Left lung (tissue), 10 donors: ENCODE measurements around the gene CXCL5. TPM values are rescaled to one million over a fixed set of nuclear protein-coding genes. Genes with fewer than 3 reads are reported as not detected.
"Not testable (repeated sequence)": the region's sequence is repeated elsewhere in the genome, so short reads cannot be mapped to it uniquely, and the experiment has no call there.

Experiments used
- ATAC-seq: fragments of 200-7000 bp; cut with Tn5 transposase; one replicate; pipeline ENCODE4 v1.9.1; 2020; ENCODE audit warnings: moderate library complexity
- DNase-seq, 4 donors: peaks; one replicate each; pipeline ENCODE4 v3.0.0-alpha.2; 2013 to 2020
- H3K27ac ChIP-seq, 2 donors: fragments of 200-600 bp; sonication (generic) in 1 of 2; one replicate each; pipeline versions ENCODE4 v1.5.0 to v1.8.0; 2020 to 2021
- H3K27me3 ChIP-seq, 2 donors: fragments of 200-600 bp; sonication (generic) in 1 of 2; one replicate each; pipeline versions ENCODE4 v1.5.0 to v1.8.0; 2020 to 2021
- H3K36me3 ChIP-seq, 2 donors: fragments of 200-600 bp; sonication (generic) in 1 of 2; one replicate each; pipeline versions ENCODE4 v1.5.0 to v1.8.0; 2020 to 2021
- H3K4me1 ChIP-seq, 2 donors: fragments of 200-600 bp; one replicate each; pipeline ENCODE4 v1.8.0; 2021
- H3K4me3 ChIP-seq, 2 donors: fragments of 200-600 bp; sonication (generic) in 1 of 2; one replicate each; pipeline versions ENCODE4 v1.5.0 to v1.8.0; 2020 to 2021; ENCODE audit warnings: mild to moderate bottlenecking in 1 of 2
- H3K9me3 ChIP-seq, 2 donors: fragments of 200-600 bp; sonication (generic) in 1 of 2; one replicate each; pipeline versions ENCODE4 v1.5.0 to v1.8.0; 2020 to 2021
- intact Hi-C, 2 donors: fragments of 100-400 bp; cut with DNase I; formaldehyde crosslinking; loops; one replicate each; pipeline versions ENCODE4 v1.11.2 to v1.14.2; 2022
- polyA plus RNA-seq, 6 donors: library from polyadenylated mRNA; unstranded; fragments of 120-200 nt; gene quantifications; one replicate each; pipeline ENCODE4 v1.2.1, GENCODE V29; 2013; ENCODE audit not compliant: insufficient read length in 6 of 6
- total RNA-seq, 2 donors: library from RNA; stranded (reverse); fragmentation: NEBNext Ultra II Directional; extraction: Animal tissue kit (Norgen Biotek cat#: 25700); gene quantifications; one replicate each; pipeline ENCODE4 v1.2.1, GENCODE V29; 2021
- TF ChIP-seq, protein P1 (sequence below), 2 donors: fragments of 200-600 bp; sonication (generic) in 1 of 2; IDR thresholded peaks; one replicate each; pipeline versions ENCODE4 v1.5.0 to v1.8.0; 2021; ENCODE audit warnings: antibody characterized with exemption in 2 of 2
- donor health status: DM: no; HTN: yes; CAD: no.
- donor health status: DM: no; HTN: no; CAD: no.

Gene CXCL5
- total and polyA plus RNA-seq, 8 donors = 0.14 to 35.0 (median 0.26) TPM

DNA sequence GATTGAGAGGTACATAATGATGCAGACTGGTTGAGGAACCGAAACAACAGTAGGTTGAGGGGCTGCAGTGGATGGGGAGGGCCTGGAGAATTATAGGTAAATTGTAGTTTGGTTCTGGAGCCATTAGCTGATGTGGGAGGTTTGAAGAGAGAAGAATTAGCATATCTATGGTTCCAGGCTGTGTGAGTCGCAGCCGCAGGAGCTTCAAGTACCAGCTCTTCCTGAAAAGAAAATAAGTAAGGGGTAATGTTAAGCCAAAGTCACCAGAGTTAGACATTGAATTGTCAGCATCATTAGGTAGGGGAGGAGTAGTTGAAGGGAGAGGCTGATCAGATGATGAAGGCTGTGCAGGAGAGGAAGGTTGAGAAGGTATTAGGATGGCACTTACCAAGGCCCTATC, 46.1 kb downstream of the CXCL5 start:
- no peak overlapping the region for H3K4me3 ChIP-seq
- no peaks in the 10 kb centered on the region for H3K27me3 ChIP-seq
- TF ChIP-seq, protein P1, sequence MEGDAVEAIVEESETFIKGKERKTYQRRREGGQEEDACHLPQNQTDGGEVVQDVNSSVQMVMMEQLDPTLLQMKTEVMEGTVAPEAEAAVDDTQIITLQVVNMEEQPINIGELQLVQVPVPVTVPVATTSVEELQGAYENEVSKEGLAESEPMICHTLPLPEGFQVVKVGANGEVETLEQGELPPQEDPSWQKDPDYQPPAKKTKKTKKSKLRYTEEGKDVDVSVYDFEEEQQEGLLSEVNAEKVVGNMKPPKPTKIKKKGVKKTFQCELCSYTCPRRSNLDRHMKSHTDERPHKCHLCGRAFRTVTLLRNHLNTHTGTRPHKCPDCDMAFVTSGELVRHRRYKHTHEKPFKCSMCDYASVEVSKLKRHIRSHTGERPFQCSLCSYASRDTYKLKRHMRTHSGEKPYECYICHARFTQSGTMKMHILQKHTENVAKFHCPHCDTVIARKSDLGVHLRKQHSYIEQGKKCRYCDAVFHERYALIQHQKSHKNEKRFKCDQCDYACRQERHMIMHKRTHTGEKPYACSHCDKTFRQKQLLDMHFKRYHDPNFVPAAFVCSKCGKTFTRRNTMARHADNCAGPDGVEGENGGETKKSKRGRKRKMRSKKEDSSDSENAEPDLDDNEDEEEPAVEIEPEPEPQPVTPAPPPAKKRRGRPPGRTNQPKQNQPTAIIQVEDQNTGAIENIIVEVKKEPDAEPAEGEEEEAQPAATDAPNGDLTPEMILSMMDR (IDR thresholded peaks at IDR 0.05) = no peak
- H3K9me3 ChIP-seq = peaks cover 0 to 5% of the 10 kb centered on the region in 2 donors
- DNase-seq = no peak
- no peaks in the 10 kb centered on the region for H3K36me3 ChIP-seq
- H3K27ac ChIP-seq = no peak overlapping the region
- peaks cover 0 to 5% of the 10 kb centered on the region in 2 donors for H3K4me1 ChIP-seq
- ATAC-seq = no peak
- intact Hi-C loops = no loop called here

DNA sequence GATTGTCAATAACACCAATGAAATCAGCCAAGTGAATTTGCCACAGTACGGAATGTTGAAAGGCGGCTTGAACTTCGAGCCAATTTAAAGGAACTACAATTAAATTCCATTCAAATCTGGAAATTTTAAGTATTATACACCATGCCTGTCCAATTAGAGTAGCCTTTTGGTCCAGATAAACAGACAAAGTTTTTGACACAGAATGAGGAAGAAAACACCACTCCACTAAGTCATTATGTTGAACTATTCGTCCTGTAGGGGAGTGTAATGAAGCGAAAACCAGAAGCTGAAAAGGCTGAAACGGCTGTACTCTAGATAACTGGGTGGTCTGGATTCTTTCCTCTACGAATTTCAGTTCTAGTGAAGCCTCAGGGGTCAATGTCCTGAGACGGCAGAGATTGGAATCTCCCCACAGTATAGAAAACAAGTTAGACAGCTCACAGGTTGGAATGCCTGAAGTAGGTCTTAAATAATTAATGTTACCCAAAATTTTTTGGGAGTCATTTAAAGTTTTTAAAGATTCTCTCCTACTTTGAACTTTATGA, 48.0 kb downstream of the CXCL5 start:
- H3K9me3 ChIP-seq, H3K27me3 ChIP-seq, DNase-seq, H3K4me1 ChIP-seq, H3K4me3 ChIP-seq, H3K36me3 ChIP-seq, ATAC-seq, H3K27ac ChIP-seq, intact Hi-C loops: not testable (repeated sequence)

DNA sequence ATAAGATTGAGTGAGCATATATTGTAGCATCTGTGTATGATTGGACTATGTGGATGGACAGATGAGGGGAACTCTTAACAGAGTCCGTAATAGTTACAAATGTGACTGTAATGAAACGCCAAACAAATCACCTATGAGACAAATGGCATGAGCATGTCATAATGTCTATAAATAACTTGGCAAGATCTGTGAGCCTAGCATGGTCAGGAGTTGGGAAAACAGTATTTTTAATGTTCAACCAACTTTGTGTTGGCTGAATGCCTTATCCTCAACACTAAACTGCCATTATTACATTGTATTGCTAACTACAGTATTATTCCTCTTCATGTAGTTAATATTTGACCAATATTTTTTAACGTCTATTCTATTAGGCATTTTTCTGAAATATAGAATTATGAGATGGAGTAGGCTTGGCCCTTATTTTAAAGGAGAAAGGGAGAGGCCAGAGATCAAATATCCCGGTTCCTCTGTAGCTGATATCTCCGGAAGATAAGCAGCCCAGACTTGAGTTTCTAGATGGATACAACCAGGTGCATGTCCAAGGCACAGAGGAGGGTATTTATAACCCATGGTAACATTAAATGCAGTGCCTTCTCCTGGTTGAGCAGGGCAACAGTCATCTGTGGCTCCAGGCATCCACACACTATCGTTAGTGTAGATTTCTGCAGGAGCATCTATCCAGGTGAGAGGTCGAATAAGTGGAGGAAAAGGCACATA, 49.3 kb downstream of the CXCL5 start:
- no peak overlapping the region for H3K27ac ChIP-seq
- DNase-seq (no peak), ATAC-seq (no peak)
- intact Hi-C loops = no loop called here
- TF ChIP-seq, protein P1 (IDR thresholded peaks at IDR 0.05) = no peak
- H3K9me3 ChIP-seq = no peaks in the 10 kb centered on the region
- H3K27me3 ChIP-seq = peaks cover 15 to 19% of the 10 kb centered on the region in 2 donors
- H3K36me3 ChIP-seq = no peaks in the 10 kb centered on the region
- peaks cover 5 to 11% of the 10 kb centered on the region in 2 donors for H3K4me1 ChIP-seq
- no peak overlapping the region for H3K4me3 ChIP-seq

DNA sequence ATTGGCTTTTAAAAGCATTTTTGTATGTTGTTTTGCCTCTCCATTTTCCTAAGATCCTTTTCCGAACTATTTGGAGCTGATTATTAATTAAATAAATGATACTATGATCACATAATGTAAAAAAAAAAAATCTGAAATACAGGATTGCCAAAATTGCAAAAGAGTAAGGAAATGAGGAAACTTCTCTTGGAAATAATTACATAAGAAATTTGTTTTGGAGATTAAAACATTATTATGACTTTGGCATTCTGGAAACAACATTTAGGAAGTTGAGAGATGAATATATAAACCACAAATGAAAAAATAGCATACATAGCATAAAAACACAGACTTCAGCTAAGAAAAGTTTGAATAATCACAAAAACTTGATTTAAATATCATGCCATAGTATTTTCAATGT, 50.2 kb downstream of the CXCL5 start:
- H3K36me3 ChIP-seq = no peaks in the 10 kb centered on the region
- H3K4me3 ChIP-seq = no peak overlapping the region
- H3K9me3 ChIP-seq = no peaks in the 10 kb centered on the region
- no peak for ATAC-seq
- no peak overlapping the region for H3K27ac ChIP-seq
- peaks cover 23 to 27% of the 10 kb centered on the region in 2 donors for H3K27me3 ChIP-seq
- DNase-seq = no peak
- H3K4me1 ChIP-seq = peaks cover 5 to 14% of the 10 kb centered on the region in 2 donors
- TF ChIP-seq, protein P1 (IDR thresholded peaks at IDR 0.05) = no peak
- intact Hi-C loops = no loop called here

DNA sequence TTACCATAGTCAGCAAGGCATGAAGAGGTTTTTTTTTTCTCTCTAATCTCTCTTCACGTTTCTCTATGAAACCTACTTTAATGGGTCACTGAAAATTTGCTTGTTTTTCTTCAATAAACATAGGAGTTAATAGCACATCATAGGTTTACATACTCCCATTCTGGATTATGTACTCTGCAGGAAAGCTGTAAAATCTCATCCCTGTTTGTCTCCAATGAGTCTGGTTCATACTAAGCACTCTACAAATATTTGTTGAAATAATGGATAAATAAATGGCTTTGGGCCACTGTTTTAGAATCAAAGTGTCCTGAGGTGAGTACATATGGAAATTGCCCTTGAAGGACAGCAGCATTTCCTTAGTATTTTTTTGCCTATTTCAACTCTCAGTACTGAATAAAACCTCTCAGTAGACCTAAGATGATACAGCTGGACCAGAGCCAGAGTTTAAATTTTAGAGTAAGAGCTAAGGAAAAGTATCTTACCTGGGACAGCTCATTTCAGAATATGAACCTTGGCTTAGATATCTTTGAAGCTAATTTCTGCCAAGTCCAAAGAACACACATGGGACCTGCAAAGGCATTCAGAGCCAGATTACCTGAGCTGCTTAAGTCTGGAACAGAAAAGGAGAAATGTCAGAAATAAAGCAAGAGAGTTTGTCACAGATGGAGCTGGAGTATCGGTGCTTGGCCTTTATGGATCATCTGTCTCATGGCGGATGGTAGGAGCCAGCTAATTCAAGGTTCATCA, 51.1 kb downstream of the CXCL5 start:
- no peak overlapping the region for H3K4me3 ChIP-seq
- H3K27me3 ChIP-seq = peaks cover 30 to 36% of the 10 kb centered on the region in 2 donors
- DNase-seq (no peak), ATAC-seq (no peak)
- peaks cover 5 to 14% of the 10 kb centered on the region in 2 donors for H3K4me1 ChIP-seq
- no peaks in the 10 kb centered on the region for H3K9me3 ChIP-seq
- intact Hi-C loops = no loop called here
- H3K27ac ChIP-seq = no peak overlapping the region
- no peaks in the 10 kb centered on the region for H3K36me3 ChIP-seq
- TF ChIP-seq, protein P1 (IDR thresholded peaks at IDR 0.05) = no peak
